BJ (cell line): ENCODE measurements around the gene CFHR4. TPM values are rescaled to one million over a fixed set of nuclear protein-coding genes. Genes with fewer than 3 reads are reported as not detected.

Experiments
- CTCF ChIA-PET: fragments of 350-600 bp; formaldehyde crosslinking; extraction: SDS; loops from one replicate; lab custom pipeline; 2021; ENCODE audit warnings: antibody characterized with exemption, inconsistent platforms; lab: Yijun Ruan, JAX
- POLR2A ChIA-PET: fragments of 300-600 bp; sonication (Branson Sonifier 250); formaldehyde crosslinking; extraction: SDS; loops from one replicate; lab custom pipeline; 2021; ENCODE audit warnings: antibody characterized with exemption; lab: Charles Lee
- DNase-seq: peaks from one replicate; pipeline ENCODE4 v3.0.0-alpha.2; 2011; ENCODE audit warnings: low read depth
- H3K27me3 ChIP-seq: 2 replicates; pipeline ENCODE4 v1.6.0; 2011; ENCODE audit warnings: low read length; ENCODE audit not compliant: control insufficient read depth, insufficient read depth
- H3K36me3 ChIP-seq: 2 replicates; pipeline ENCODE4 v1.5.1; 2011; ENCODE audit warnings: low read length; ENCODE audit not compliant: control insufficient read depth, insufficient read depth
- H3K4me3 ChIP-seq: 2 replicates; pipeline ENCODE4 v1.5.1; 2011; ENCODE audit warnings: low read depth, mild to moderate bottlenecking, control low read depth, low read length
- CTCF ChIP-seq: IDR thresholded peaks from 2 replicates; pipeline ENCODE4 v1.5.1; 2011; ENCODE audit warnings: low read depth, mild to moderate bottlenecking, control low read depth, inconsistent platforms, low read length, moderate library complexity; ENCODE audit not compliant: insufficient read depth
- polyA plus RNA-seq: library from polyadenylated mRNA; depleted of rRNA; stranded (reverse); fragments of >200 nt; gene quantifications from 2 replicates; pipeline ENCODE4 v1.2.3, GENCODE V29; 2011; rRNA removed

Gene CFHR4
- polyA plus RNA-seq, 1 experiment, result not detected

DNA sequence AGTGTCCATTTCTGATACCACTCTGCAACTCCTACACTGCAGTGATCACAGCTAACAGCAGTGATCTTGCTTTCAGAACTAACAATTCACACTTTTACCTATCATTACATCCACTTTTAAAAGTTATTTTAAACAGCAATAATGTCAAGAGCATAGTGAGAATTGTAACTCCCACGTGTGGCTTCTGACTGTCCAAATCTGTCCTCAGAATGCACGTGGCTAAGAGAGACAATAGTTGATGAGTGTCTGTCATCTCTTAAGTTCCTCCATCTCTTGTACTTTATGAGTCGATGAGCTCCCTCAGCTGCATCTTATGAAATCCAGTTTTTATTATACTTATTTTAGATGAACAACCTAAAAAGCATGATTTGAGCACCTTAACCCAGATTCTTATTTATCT, 73.0 kb downstream of the CFHR4 start:
- POLR2A ChIA-PET, result no interaction called here
- Histone ChIP-seq H3K4me3 (no peak overlapping the region), H3K27me3 (no peaks in the 10 kb centered on the region), H3K36me3 (no peaks in the 10 kb centered on the region)
- CTCF ChIA-PET, result no interaction called here
- no peak for DNase-seq
- TF ChIP-seq CTCF, result no peak

Other genes with a start within 250 kb of the CFHR4 start
- 13.6 and 30.0 TPM in 2 replicates for gene CFH, start 236.0 kb upstream of the CFHR4 start, polyA plus RNA-seq
- gene CFHR3, start 113.2 kb upstream of the CFHR4 start, polyA plus RNA-seq, result not detected in 2 replicates
- gene CFHR1, start 68.3 kb upstream of the CFHR4 start, polyA plus RNA-seq, result 0.26 and 0.33 TPM in 2 replicates
- gene CFHR2, start 55.7 kb downstream of the CFHR4 start, polyA plus RNA-seq, result not detected in 2 replicates
- not detected in 2 replicates for gene CFHR5, start 89.5 kb downstream of the CFHR4 start, polyA plus RNA-seq
- gene F13B, start 179.2 kb downstream of the CFHR4 start, polyA plus RNA-seq, result not detected in 2 replicates